Endometrium (tissue), 2 donors: Measurements from ENCODE around the gene OSBPL1A.

Experiments used
- FAIRE-seq: peaks from 2 replicates; lab custom pipeline; 2012; peaks lifted over from hg19 to GRCh38; lab: Jason Lieb, UNC
- donor health status: control.
- donor health status: control.

The OSBPL1A gene

GRCh38 chr18:24267878-24268277 lies 129.7 kb downstream of the OSBPL1A start:
- FAIRE-seq, result no peak

DNA sequence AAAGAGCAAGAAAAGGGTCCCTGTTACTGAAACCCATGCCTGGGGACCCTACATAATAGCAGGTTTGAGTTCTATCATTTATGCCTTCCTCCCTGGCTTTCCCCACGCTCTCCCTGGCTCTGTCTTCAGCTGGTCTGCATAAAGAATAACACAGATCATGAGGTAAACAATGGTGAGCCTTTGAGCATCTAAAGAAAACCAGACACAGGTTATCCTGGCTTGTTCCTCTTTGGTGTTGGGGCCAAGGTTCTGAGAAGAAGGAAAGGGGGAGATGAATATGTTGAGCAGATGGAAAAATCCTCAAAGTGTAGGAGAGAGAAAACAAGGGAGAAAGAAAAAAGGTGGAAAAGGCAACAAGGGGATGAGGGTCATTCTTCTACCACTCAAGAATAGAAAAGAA lies 131.5 kb downstream of the OSBPL1A start:
- no peak for FAIRE-seq

DNA sequence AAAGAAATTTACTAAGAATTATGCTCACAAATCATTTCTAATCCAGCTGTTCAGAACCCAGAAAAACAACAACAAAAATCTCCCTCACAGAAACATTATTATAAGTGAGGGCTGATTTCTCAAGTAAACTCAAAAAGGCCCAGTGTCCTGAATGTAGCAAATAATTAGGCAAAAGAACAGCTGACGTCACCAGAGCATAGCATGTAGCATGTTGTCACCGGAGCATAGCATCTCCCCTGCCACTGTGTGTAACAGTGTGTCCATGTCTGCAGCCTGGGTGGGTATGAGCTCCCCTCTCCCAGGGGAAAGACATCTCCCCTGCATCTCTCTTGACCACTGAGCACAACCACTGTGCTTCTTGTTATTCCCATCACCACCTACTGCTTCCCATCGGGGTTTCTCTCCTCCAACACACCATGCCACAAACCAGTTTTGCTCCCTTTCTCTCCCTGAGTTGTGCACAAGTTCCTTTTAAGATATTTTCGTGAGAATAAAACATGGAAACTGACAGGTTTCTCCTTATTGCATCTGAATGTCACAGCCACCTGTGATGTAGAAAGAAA lies 132.0 kb downstream of the OSBPL1A start:
- no peak for FAIRE-seq

DNA sequence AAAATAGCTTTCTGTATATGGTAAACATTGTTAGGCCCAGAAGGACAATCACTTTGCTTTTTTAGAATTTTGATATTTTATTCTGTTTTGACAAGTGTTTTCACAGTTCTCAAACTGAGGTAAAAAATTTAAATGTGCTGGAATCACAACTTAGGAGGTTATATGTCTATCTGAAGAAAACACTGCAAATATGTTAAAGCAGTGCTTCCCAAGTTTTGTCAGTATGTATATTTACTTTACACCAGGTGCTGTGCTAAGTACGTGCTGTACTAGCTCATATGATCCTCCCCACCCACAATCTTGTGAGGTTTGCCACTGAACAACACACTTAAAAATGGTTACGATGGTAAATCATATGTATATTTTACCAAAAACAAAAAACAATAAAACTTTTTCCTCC lies 134.6 kb downstream of the OSBPL1A start:
- FAIRE-seq, result no peak

DNA sequence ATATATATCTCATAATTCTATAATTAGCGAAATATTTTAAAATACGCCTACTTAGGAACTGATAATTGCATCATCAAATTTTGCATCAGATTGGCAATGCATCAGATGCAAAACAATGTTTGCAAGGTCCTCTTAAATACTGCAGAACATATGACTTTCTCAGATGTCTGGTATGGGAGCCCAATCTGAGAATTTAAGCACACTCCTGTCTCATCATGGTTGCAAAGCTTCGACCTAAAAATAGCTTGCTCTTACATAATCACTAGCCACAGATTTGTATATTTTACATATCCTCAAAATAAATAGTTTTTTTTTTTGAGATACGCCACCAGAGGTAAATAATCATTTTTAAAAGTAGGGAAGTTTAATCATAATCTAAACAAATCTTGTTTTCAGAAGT lies 135.5 kb downstream of the OSBPL1A start:
- FAIRE-seq, result no peak

DNA sequence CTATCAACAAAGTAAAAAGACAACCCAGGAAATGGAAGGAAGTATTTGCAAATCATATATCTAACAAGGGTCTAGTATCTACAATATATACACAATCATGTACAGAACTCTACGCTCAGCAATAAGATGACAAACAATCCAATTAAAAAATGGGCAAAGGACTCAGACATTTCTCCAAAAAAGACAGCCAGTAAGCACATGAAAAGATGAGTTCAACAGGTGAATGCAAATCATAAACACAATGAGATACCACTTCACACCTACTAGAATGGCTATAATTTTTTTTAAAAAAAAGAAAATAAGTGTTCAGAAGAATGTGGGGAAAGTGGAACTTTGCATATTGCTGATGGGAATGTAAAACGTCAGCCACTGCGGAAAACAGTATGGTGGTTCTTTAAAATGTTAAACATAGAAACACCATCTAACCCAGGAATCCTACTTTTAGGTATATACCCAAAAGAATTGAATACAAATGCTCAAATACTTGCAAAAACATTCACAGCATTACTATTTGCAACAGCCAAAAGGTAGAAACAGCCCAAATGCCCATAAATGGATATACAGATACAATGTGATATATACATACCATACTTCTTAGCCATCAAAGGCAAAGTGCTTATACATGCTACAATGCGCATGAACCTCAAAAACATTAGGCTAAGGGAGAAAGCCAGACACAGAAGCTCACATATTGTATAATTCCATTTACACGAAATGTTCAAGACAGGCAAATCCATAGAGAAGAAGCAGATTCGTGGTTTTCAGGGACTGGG lies 137.6 kb downstream of the OSBPL1A start:
- no peak for FAIRE-seq

- no peak for FAIRE-seq
Measured at GRCh38 chr18:24254071-24254470, 143.6 kb downstream of the OSBPL1A start.

DNA sequence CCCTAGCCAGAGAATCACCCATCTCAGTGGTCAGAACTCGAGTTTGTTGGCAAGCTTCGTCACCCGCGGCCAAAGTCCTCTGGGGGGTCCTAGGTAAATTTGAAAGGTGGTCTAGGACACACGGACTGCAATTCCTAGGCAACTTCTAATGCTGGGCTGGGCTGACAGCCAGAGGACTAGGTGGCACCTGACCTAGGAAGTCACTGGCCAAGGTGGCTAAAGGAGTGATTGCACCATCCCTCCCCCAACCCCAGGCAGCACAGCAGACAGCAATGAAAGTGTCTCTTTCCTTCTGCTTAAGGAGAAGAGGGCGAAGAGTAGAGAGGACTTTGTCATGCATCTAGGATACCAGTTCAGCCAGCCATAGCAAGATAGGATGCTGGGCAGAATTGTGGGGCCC lies 147.9 kb downstream of the OSBPL1A start:
- FAIRE-seq, result no peak

DNA sequence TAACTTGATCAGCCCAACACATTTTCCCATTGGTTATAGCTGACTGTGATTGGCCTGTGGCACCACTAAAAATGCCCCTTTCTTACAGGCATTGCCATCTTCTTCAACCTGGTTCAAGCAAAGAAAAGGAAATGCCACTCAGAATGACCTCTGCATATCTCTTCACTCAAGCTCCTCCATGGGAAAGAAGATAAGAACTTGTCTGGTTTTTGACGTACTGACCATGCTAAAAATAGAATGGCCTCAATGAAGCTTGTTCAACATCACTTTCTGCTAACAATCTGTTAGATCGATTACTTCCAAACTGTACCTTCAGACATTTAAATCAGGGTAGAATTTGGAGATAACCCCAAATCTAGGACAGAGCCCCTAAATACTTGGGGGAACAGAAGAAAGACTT lies 149.3 kb downstream of the OSBPL1A start:
- FAIRE-seq, result no peak

GRCh38 chr18:24246143-24246542 lies 151.5 kb downstream of the OSBPL1A start:
- no peak for FAIRE-seq

GRCh38 chr18:24244698-24245097 lies 152.9 kb downstream of the OSBPL1A start:
- no peak for FAIRE-seq

- FAIRE-seq, result no peak
Measured at GRCh38 chr18:24243677-24244076, 153.9 kb downstream of the OSBPL1A start.

DNA sequence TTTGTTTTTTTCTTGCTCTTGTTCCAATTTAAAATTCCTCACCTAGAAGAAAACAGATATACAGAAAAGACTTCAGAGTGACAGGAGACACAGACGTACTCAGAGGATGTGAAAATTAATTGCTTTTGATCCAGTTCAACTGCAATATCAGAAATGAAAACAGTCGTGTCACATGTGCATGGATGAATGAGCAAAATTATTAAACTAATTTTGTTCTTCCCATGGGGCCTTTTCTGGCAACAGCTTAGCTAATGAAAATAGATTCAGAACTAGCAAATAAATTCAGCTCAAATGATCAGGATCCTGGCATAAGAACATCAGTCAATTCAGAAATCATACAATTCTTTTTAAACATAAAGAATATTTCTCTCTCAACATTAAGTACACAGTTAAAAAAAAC lies 158.3 kb downstream of the OSBPL1A start:
- no peak for FAIRE-seq

- no peak for FAIRE-seq
Measured at GRCh38 chr18:24238387-24238786, 159.2 kb downstream of the OSBPL1A start.

GRCh38 chr18:24234850-24235418 lies 162.7 kb downstream of the OSBPL1A start:
- FAIRE-seq, result no peak

DNA sequence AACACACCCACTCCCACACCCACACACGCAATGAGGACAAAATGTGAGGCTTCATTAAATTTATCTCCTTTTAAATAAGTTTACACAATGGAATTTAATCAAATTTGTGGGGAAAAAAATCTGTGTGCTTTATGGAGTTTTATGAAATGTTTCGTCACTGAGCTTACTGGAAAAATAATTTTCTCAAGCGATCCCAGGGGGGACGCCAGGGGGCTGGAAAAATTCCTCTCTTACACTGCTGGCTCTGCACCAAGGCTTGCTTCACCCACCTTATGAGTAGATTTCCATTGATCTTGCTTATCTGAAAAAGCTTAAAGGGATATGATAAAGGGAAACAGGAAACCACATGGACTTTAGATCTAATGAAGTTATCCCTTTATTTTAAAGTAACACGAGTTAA lies 163.3 kb downstream of the OSBPL1A start:
- no peak for FAIRE-seq

- FAIRE-seq, result no peak
Measured at GRCh38 chr18:24232800-24233199, 164.8 kb downstream of the OSBPL1A start.

- peak; percentile 81 for FAIRE-seq
Measured at GRCh38 chr18:24231773-24232735, 165.6 kb downstream of the OSBPL1A start.

DNA sequence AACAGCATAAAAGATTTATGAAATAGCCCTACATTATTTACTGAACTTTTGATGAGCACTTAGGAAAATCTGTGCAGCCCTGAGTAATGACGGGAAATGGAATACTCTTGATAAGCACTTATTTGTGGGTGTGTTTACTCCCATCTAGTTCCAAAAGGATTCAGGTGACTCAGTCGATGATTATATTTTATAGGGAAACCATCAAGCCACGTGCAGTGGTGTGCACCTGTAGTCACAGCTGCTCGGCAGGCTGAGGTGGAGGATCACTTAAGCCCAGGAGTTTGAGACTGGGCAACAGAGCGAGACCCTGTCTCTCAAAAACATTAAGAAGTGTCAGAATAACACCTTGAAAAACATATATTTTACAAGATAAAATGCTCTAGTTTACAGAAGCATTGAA lies 166.9 kb downstream of the OSBPL1A start:
- no peak for FAIRE-seq

DNA sequence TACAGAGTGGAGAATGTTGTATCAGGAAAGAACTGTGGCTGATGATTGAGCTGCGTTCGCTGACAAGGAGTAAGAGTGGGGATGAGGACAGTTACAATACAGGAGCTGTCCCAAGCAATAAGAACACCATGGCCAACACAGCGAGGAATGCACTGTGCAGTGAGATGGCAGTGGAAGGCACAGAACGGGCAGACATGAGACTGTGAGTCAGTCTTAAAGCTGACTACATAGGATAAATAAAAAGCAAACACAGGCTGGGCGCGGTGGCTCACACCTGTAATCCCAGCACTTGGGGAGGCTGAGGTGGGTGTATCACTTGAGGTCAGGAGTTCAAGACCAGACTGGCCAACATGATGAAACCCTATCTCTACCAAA lies 169.0 kb downstream of the OSBPL1A start:
- no peak for FAIRE-seq

GRCh38 chr18:24227977-24228666 lies 169.5 kb downstream of the OSBPL1A start:
- FAIRE-seq, result no peak

GRCh38 chr18:24220318-24220688 lies 177.3 kb downstream of the OSBPL1A start:
- no peak for FAIRE-seq
